ENCODE measurements around the gene PCDH20.

DNA sequence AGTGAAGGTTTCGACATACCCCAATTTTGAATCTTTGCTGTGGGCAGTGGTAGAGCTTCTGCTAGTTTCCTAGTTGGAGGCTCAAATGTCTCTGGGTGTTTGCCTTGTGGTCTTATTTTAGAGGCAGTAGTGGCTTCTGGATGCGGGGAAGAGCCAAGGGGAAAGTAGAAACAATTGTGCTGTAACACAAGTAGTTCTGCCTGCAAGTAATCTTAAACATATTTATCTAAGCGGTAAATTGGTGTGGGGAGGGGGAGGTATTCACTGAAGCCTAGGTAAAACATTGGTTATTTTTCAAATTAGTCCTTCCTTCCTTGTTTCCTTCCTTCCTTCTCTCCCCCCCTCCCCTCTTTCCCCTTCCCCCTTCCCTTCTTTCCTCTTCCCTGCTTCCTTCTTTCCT, at the start of gene PCDH20:
- TF ChIP-seq, protein P1, sequence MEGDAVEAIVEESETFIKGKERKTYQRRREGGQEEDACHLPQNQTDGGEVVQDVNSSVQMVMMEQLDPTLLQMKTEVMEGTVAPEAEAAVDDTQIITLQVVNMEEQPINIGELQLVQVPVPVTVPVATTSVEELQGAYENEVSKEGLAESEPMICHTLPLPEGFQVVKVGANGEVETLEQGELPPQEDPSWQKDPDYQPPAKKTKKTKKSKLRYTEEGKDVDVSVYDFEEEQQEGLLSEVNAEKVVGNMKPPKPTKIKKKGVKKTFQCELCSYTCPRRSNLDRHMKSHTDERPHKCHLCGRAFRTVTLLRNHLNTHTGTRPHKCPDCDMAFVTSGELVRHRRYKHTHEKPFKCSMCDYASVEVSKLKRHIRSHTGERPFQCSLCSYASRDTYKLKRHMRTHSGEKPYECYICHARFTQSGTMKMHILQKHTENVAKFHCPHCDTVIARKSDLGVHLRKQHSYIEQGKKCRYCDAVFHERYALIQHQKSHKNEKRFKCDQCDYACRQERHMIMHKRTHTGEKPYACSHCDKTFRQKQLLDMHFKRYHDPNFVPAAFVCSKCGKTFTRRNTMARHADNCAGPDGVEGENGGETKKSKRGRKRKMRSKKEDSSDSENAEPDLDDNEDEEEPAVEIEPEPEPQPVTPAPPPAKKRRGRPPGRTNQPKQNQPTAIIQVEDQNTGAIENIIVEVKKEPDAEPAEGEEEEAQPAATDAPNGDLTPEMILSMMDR (IDR thresholded peaks at IDR 0.05): no peak
- no peak for TF ChIP-seq POLR2A (IDR thresholded peaks at IDR 0.05)
- no peak for TF ChIP-seq POLR2AphosphoS5 (IDR thresholded peaks at IDR 0.05)

Data from breast epithelium (tissue), 3 donors.